HG03103 (cell line): ENCODE data around the gene SLC2A8.

ENCODE experiments used
- ATAC-seq: cut with Tn5 transposase; IDR thresholded peaks from one replicate; pipeline ENCODE4 v1.9.1; 2021; ENCODE audit warnings: low read depth; ENCODE audit not compliant: unreplicated experiment

Gene SLC2A8

GRCh38 chr9:127423934-127424675 lies 27.1 kb downstream of the SLC2A8 start, which contains the start of gene ZNF79:
Gene ZNF79 (plus strand): TSS chr9:127424382. CDS start chr9:127424788, 406 bp downstream.
- peak; percentile 82 for ATAC-seq

DNA sequence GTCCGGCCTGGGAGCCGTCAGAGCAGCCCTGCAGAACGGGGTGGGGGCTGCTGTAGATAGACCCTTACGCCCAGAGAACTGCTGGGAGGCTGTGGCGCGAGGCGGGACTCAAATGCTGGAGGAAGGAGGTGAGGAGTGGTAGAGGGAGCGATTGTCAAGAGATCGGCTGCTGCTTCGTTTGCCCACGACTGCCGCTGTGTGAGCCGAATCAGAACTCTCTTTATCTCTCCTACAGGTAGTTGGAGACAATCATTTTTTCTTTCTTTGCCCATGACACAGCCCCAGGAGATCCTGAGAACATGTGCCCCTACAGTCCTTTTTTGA lies 27.7 kb downstream of the SLC2A8 start:
- no peak for ATAC-seq

DNA sequence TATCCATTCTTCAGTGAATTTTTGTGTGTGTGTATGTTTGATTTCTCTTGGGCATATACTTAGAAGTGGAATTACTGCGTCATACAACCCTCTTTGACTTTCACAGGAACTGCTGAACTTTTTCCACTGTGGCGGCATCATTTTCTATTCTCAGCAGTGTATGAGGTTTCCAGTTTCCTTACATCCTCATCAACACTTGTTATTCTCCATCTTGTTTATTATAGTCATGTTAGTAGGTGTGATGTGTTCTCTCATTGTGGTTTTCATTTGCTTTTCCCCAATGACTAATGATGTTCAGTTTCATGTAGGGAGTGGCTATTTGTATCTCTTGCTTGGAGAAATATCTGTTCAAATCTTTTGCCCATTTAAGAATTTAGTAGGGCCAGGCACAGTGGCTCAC lies 29.8 kb downstream of the SLC2A8 start:
- ATAC-seq = no peak

DNA sequence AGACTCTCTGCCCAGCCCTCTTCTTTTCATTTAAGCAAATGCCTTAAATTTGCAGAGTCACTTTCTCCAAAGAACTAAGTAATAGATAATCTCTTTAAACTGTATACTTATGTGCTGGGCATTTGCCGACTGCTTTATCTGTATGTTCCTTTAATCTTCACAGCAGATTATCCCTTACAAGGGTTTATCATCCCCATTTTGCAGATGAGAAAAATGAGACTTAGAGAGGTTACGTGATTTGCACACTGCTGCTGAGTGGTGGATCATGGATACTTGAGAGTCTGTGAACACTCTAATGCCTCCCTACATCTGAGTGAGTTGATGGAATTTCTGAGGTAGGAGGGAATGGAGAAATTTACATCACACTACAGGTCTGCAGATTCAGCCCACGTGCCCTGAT lies 31.4 kb downstream of the SLC2A8 start:
- no peak for ATAC-seq

- ATAC-seq = no peak
These were observed 33.4 kb downstream of the SLC2A8 start for GRCh38 chr9:127430415-127430814.

- no peak for ATAC-seq
These were observed 40.7 kb downstream of the SLC2A8 start for GRCh38 chr9:127437497-127438264.

GRCh38 chr9:127438394-127438793 lies 41.4 kb downstream of the SLC2A8 start:
- ATAC-seq = no peak

DNA sequence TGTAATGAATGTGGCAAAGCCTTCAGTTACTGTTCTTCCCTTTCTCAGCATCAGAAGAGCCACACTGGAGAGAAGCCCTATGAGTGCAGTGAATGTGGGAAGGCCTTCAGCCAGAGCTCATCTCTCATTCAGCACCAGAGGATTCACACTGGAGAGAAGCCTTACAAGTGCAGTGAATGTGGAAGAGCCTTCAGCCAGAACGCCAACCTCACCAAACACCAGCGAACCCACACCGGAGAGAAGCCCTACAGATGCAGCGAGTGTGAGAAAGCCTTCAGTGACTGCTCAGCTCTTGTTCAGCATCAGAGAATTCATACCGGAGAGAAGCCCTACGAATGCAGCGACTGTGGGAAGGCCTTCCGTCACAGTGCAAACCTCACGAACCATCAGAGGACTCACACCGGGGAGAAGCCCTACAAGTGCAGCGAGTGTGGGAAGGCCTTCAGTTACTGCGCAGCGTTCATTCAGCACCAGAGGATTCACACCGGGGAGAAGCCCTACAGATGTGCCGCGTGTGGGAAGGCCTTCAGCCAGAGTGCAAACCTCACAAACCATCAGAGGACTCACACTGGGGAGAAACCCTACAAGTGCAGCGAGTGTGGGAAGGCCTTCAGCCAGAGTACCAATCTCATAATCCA lies 47.4 kb downstream of the SLC2A8 start:
- no peak for ATAC-seq

DNA sequence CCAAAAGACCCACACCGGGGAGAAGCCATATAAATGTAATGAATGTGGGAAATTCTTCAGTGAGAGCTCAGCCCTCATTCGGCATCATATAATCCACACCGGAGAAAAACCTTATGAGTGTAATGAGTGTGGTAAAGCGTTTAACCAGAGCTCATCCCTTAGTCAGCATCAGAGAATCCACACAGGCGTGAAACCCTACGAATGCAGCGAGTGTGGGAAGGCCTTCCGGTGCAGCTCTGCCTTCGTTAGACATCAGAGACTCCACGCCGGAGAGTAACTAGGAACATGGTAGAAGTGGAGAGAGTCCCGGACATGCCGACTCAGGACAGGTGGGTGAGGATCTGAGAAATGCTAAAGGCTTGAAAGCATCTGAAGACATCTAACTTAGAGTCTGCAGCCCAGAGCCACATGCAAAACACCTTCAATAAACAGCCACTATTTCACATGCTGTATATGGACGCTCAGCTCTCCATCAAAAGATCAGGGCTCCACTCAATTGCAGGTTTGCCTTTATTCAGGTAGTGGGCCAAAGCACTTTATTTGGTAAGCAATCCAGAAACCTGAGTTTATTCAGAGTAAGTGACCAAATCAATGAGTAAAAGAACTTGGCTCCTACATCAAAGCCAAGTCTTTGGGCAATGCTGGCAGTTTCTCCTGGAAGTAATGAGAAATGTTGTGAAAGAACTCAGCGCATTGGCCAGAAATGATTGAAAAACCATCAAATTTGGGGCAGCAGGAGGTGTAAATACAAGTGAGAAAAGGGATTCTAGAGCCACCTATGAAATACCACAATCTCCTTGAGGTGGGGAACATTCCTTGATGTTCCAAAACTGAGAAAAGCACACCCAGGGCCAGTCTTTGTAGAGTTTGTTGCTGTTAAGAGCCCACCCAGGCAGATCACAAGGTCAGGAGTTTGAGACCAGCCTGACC lies 48.2 kb downstream of the SLC2A8 start:
- ATAC-seq = no peak

DNA sequence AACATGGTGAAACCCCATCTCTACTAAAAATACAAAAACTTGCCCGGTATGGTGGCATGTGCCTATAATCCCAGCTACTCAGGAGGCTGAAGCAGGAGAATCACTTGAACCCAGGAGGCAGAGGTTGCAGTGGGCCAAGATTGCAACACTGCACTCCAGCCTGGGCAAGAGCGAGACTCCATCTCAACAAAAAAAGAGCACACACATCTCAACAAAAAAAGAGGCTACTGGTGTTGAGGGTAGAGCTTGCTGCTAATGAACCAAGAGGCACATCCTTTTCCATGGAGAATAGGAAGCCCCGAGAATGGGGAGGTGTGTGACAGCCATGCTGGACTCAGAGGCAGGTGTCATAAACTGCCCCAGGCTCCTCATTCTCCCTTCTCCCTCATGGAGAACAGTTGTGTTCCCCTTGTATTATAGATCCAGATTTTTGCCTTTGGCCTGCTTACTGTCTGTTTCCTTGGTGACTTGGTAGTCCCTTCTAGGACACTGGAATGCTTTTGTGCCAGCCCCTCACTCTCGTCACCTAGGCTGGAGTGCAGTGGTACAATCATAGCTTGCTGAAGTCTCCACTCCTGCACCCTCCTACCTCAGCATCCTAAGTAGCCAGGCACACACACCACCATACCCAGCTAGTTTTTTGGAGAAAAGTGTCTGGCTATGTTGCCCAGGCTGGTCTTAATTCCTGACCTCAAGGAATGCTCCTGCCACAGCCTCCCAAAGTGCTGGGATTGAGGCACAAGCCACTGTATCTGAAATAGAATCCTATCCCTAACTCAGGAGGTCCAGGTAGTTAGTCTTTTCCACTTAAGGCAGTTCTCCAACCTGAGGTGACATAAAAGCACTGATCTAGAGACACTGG lies 49.1 kb downstream of the SLC2A8 start:
- ATAC-seq = no peak

DNA sequence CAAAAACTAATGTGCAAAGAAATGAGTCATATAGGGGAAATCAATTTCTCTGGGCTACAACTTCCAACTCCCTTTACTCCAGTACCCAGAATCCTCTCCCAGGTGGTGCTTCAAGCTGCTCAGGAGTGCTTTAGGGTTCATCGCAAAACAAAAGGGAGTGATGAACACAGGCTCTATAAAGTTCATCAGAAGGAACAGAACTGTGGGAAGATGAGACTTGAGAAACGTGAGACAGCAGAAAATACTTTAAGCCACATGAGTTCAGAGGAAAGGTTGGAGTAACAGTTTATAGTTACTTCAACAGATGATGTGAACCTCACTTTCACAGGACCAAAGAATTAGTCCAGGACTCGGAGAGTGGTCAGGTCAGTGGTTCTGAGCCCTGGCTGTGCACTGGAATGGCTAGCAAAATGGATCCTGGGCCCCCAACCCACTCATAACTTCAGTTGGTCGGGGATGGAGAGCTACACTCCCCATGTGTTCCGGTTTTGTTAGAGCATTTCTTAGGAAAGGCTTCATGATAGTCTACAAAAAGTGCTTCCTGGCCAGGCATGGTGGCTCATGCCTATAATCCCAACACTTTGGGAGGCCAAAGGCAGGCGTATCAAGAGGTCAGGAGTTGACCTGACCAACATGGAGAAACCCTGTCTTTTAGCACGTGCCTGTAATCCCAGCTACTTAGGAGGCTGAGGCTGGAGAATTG lies 49.9 kb downstream of the SLC2A8 start:
- no peak for ATAC-seq

- ATAC-seq = no peak
These were observed 50.6 kb downstream of the SLC2A8 start for GRCh38 chr9:127447416-127448111.

DNA sequence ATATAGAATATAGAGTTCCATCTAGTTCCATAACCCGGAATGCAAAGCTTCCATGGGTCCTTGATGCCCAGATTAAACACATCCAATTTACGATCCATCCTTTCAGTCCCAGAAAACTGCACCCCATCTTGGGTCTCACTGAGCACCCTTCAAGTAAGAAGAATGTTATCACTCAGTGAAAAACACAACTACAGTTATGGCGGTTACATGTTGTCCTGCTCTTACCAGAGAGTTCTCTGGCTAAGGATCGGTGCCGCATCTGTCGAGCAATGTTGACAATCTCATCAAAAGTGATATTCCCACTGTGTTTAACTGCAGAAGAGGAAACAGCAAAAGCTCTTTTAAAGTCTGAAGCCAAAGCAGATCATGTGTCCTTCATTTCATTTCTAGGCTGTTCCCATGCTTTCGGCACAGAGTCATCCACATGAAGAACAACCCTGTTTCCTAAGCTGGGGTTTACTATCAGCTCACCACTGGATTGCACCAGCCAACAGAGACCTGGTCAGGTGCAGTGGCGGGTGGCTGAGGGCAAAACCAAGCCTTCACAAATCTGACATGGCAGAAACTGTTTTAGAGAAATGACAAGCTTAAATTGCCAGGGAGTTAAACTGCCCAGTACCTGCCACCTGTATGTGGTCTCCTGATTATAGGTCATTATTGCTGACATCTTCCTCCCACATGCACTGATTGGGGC lies 51.3 kb downstream of the SLC2A8 start:
- ATAC-seq = no peak

- no peak for ATAC-seq
These were observed 52.5 kb downstream of the SLC2A8 start for GRCh38 chr9:127449332-127449966.

DNA sequence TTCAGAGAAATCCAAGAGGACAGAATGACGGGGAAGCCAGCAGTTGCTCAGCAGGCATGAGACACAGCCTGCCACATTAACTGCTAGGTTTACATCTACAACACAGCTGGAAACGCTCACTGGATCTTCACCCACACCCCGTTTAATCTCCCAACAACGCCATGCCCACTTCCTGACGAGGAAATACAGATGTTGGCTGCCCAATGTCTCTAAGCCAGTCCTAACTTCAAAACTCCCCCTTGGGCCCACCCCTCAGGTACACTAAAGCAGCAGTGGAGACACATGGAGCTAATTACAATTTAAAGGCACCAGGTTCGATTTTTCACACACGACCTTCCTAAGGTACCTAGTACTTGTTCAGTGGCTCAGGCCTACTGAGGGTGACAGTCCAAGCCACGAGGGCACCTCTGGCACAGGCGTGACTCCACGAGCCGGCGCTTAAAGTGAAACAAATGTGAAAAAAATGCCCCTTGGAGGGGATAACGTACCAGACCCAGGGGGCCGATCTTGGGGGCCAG lies 53.3 kb downstream of the SLC2A8 start:
- no peak for ATAC-seq

- peak; percentile 41 for ATAC-seq
These were observed 54.0 kb downstream of the SLC2A8 start, which contains the start of the genes LRSAM1 and RPL12 for GRCh38 chr9:127450830-127451607. Gene LRSAM1 (plus strand): TSS chr9:127451510. CDS start chr9:127454528, 3,018 bp downstream. Gene RPL12 (minus strand): TSS chr9:127451406. CDS start chr9:127451317, 89 bp downstream.
